Measurements from ENCODE around the gene NDUFB4. TPM values are rescaled to one million over a fixed set of nuclear protein-coding genes. Genes with fewer than 3 reads are reported as not detected.

The NDUFB4 gene
- polyA plus RNA-seq, 1 donor from 2014 or later: 238 TPM

DNA sequence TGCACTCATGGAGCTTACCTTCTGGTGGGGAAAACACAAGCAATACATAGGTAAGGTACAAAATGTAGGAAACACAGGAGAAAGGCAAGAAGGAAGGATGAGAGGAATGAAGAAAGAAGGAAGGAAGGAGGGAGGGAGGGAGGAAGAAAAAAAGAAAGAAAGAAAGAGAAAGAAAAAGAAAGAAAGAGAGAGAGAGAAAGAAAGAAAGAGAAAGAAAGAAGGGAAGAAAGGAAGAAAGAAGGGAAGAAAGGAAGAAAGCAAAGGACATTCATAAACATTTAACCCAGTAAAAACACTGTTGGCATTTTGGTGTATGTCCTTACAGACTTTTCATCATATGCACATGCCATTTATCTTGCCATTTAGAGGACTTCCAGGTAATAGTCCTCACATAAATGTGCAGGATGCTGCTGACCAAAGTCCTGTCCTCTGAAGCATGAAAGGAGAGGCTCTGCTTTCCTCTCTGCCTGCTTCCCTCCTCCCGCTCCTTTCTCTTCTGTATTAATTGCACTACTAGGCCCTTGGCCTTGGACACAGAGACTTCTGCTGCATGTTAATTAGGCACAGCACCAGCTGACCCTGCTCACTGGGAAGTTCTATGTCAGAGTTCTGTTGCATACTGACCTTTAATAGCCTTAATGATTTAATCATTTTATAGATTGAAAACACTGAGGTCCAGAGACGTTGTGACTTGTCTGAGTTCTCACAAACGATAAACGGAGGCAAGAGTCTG is 29.7 kb upstream of the NDUFB4 start:
- H3K4me1 Mint-ChIP-seq: peaks cover under 1 to 3% (median 2%) of the 10 kb centered on the region in 3 donors
- no peak overlapping the region for H3K4me3 Mint-ChIP-seq
- H3K36me3 Mint-ChIP-seq: peaks cover 4% of the 10 kb centered on the region
- H3K9me3 Mint-ChIP-seq: no peaks in the 10 kb centered on the region
- H3K27ac Mint-ChIP-seq: no peak overlapping the region
- H3K27me3 Mint-ChIP-seq: peaks cover 7% of the 10 kb centered on the region

DNA sequence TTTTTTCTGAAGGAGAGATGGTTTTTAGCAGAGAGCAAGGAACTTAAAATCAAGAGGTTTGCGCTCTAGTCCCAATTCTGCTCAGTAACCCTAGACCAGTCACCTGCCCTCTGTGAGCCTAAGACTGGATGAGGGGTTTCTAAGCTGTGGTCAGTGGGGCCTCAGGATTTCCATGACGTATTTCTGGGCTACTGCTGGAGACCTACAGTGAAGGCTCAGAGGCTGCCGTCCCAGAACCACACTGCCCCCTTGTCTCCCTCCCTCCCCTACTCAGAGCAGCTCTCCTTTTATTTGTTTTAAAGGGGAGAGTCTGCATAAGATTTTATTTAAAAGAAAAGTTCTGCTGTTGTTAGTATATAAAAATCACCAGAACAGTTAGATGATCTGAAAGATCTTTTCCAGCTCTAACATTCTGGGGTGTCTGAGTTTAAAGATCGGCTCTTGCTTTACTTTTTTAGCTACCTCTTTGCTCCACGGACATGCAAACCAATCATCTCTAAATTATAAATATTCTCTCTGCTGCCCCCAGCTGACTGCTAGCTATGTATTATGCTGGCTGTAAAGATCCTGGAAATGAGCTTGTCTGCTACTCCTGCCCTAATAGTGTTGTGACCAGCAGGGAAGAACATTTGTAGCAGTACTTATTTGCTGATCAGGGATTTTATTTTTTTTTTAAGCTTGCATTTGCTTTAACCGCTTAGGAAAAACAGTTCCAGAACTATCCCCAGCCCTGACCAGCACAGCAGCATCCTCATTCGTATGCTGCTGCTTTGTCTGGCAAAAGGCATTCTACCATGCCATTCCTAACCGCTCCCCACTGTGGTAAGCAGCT is 28.6 kb upstream of the NDUFB4 start:
- Mint-ChIP-seq H3K27me3 (peaks cover 10% of the 10 kb centered on the region), H3K4me1 (peaks cover 0 to 3% (median 2%) of the 10 kb centered on the region in 3 donors), H3K36me3 (peaks cover 4% of the 10 kb centered on the region), H3K27ac (no peak overlapping the region), H3K9me3 (no peaks in the 10 kb centered on the region), H3K4me3 (peak overlapping the region in 3 of 4 donors; percentile 42 to 84 (median 79))

- Mint-ChIP-seq H3K9me3 (no peaks in the 10 kb centered on the region), H3K27me3 (peaks cover 10% of the 10 kb centered on the region), H3K4me1 (peaks cover 0 to 3% (median 2%) of the 10 kb centered on the region in 3 donors), H3K36me3 (peaks cover 4% of the 10 kb centered on the region), H3K4me3 (no peak overlapping the region), H3K27ac (no peak overlapping the region)
Measured at GRCh38 chr3:120568202-120568531, 28.0 kb upstream of the NDUFB4 start.

DNA sequence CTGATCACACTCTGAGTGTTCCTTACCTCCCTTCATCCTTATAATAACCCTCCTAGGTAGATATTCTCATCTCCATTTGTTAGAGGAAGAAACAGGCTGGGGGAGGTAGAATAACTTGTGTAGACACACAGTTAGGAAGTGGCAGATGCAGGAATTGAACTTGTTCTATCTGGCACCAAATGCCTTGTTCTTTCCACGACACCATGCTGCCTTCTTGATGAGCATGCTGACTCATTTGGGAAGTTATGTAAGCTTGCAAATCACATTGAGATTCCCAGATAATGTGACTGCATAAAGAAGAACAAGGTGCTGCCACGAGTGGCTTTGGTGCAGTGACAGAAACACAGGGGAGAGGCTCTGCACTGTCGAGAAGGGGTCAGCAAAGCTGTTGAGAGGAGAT is 27.5 kb upstream of the NDUFB4 start:
- no peaks in the 10 kb centered on the region for H3K9me3 Mint-ChIP-seq
- peaks cover 12% of the 10 kb centered on the region for H3K27me3 Mint-ChIP-seq
- peaks cover 0 to 3% (median 2%) of the 10 kb centered on the region in 3 donors for H3K4me1 Mint-ChIP-seq
- peaks cover 4% of the 10 kb centered on the region for H3K36me3 Mint-ChIP-seq
- H3K4me3 Mint-ChIP-seq: no peak overlapping the region
- no peak overlapping the region for H3K27ac Mint-ChIP-seq

- Mint-ChIP-seq H3K36me3 (peaks cover 4% of the 10 kb centered on the region), H3K9me3 (peaks cover 0 to 2% (median 0%) of the 10 kb centered on the region in 3 donors), H3K4me3 (no peak overlapping the region), H3K27ac (no peak overlapping the region), H3K4me1 (peaks cover 0 to 3% (median 2%) of the 10 kb centered on the region in 3 donors), H3K27me3 (peaks cover 12% of the 10 kb centered on the region)
Measured at GRCh38 chr3:120569222-120570057, 26.7 kb upstream of the NDUFB4 start.

GRCh38 chr3:120572027-120572426 is 24.1 kb upstream of the NDUFB4 start:
- Mint-ChIP-seq H3K36me3 (peaks cover 4% of the 10 kb centered on the region), H3K4me3 (no peak overlapping the region), H3K4me1 (peaks cover 0 to 3% (median 2%) of the 10 kb centered on the region in 3 donors), H3K27me3 (peaks cover 10% of the 10 kb centered on the region), H3K9me3 (peaks cover 0 to 2% (median 0%) of the 10 kb centered on the region in 3 donors), H3K27ac (no peak overlapping the region)

DNA sequence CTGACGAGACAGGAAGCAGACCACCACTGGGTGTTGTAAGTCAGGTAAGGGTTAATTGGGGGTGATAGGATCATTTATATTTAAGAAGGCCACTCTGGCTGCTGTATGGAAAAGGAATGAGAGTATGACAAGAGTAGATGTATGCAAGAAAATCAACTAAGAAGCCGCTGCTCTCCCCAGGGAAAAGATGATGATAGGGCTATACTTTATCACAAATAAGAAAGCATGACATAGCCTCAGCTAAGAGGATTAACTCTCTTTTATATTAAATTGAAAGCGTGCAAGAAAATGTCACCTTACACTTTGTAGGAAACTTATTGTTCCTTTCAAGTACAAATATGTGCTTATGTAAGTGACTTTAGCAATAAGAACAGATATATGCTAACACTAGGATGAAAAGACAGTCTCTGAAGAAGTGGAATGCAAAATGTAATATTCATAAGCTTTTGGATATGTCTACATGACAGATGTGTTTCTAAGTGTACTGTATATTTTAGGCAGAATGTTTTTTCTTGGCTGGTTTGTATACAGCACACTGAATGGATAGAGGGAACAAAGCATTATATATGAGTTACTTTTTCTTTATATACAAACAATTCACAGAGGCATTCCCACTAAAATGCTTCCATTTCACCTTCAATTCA is 8.7 kb upstream of the NDUFB4 start:
- H3K4me3 Mint-ChIP-seq: no peak overlapping the region
- no peaks in the 10 kb centered on the region for H3K36me3 Mint-ChIP-seq
- peaks cover 0 to 6% (median 6%) of the 10 kb centered on the region in 3 donors for H3K9me3 Mint-ChIP-seq
- no peaks in the 10 kb centered on the region for H3K4me1 Mint-ChIP-seq
- peaks cover 3% of the 10 kb centered on the region for H3K27me3 Mint-ChIP-seq
- H3K27ac Mint-ChIP-seq: no peak overlapping the region

DNA sequence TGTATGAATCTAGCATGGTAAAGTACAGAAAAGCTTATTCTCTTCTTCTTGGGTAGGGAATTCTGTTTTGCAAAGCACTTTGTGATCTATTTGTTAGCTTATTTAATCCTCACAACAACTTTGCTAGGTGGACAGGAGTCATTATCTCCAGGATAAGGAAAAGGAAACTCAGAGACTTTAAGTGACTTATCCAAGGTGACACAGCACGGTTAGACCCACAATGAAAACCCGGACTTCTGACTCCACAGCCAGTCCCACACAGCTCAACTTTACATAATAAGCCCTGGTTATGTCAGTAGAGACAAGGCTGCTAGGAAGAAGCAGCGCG is 384 bp upstream of the NDUFB4 start:
- no peaks in the 10 kb centered on the region for H3K9me3 Mint-ChIP-seq
- H3K27ac Mint-ChIP-seq: peak overlapping the region; percentile 78 to 100 (median 99)
- no peaks in the 10 kb centered on the region for H3K27me3 Mint-ChIP-seq
- peak overlapping the region in 3 of 4 donors; percentile 96 to 97 (median 96) for H3K4me3 Mint-ChIP-seq
- H3K36me3 Mint-ChIP-seq: peaks cover 5% of the 10 kb centered on the region
- H3K4me1 Mint-ChIP-seq: peaks cover 2 to 19% (median 9%) of the 10 kb centered on the region in 3 donors

- Mint-ChIP-seq H3K36me3 (peaks cover 5% of the 10 kb centered on the region), H3K4me3 (peak overlapping the region in 3 of 4 donors; percentile 96 to 97 (median 96)), H3K9me3 (no peaks in the 10 kb centered on the region), H3K27me3 (no peaks in the 10 kb centered on the region), H3K4me1 (peaks cover 2 to 19% (median 9%) of the 10 kb centered on the region in 3 donors), H3K27ac (peak overlapping the region; percentile 78 to 100 (median 99))
Measured at GRCh38 chr3:120596853-120597223, 702 bp downstream of the NDUFB4 start.

GRCh38 chr3:120597445-120598049 is 1.4 kb downstream of the NDUFB4 start:
- peak overlapping the region in 2 of 3 donors; percentile 78 to 80 for H3K27ac Mint-ChIP-seq
- H3K4me1 Mint-ChIP-seq: peaks cover 2 to 19% (median 9%) of the 10 kb centered on the region in 3 donors
- H3K4me3 Mint-ChIP-seq: peak overlapping the region in 2 of 4 donors; percentile 72 to 90
- no peaks in the 10 kb centered on the region for H3K9me3 Mint-ChIP-seq
- peaks cover 5% of the 10 kb centered on the region for H3K36me3 Mint-ChIP-seq
- H3K27me3 Mint-ChIP-seq: no peaks in the 10 kb centered on the region

- no peaks in the 10 kb centered on the region for H3K27me3 Mint-ChIP-seq
- no peak overlapping the region for H3K27ac Mint-ChIP-seq
- H3K36me3 Mint-ChIP-seq: peaks cover 5% of the 10 kb centered on the region
- peaks cover 2 to 19% (median 9%) of the 10 kb centered on the region in 3 donors for H3K4me1 Mint-ChIP-seq
- no peak overlapping the region for H3K4me3 Mint-ChIP-seq
- H3K9me3 Mint-ChIP-seq: no peaks in the 10 kb centered on the region
Measured at GRCh38 chr3:120599211-120599610, 3.1 kb downstream of the NDUFB4 start.

- Mint-ChIP-seq H3K9me3 (no peaks in the 10 kb centered on the region), H3K36me3 (peaks cover 3% of the 10 kb centered on the region), H3K27ac (no peak overlapping the region), H3K27me3 (no peaks in the 10 kb centered on the region), H3K4me1 (peaks cover 0 to 12% (median 9%) of the 10 kb centered on the region in 3 donors), H3K4me3 (peak overlapping the region in 1 of 4 donors; percentile 20)
Measured at GRCh38 chr3:120601554-120601953, 5.4 kb downstream of the NDUFB4 start.

DNA sequence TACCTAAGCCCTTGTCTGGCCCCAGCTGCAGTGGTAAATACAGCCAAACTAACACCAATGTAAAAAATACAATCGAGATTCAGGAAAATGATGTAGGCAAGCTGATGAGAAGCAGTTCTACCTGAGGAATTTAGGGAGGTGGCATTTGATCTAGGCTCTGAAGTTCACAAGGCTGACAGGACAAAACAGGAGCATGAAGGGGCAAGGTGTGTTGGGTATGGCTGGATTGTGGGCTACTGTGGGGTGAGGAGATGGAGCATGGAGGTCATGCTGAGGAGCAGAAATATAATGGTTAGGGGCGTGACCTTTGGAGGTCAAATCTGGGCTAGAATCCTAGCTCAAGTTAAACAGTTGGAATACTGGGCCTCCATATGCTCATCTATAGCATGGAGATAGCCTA is 6.5 kb downstream of the NDUFB4 start:
- Mint-ChIP-seq H3K27ac (no peak overlapping the region), H3K4me1 (peaks cover 0 to 4% (median 2%) of the 10 kb centered on the region in 3 donors), H3K36me3 (no peaks in the 10 kb centered on the region), H3K9me3 (no peaks in the 10 kb centered on the region), H3K27me3 (no peaks in the 10 kb centered on the region), H3K4me3 (no peak overlapping the region)

- Mint-ChIP-seq H3K27ac (no peak overlapping the region), H3K36me3 (no peaks in the 10 kb centered on the region)
Measured at GRCh38 chr3:120604382-120604781, 8.2 kb downstream of the NDUFB4 start.

More at GRCh38 chr3:120604382-120604781, 8.2 kb downstream of the NDUFB4 start:
- H3K27me3 Mint-ChIP-seq: no peaks in the 10 kb centered on the region
- H3K9me3 Mint-ChIP-seq: no peaks in the 10 kb centered on the region
- H3K4me3 Mint-ChIP-seq: no peak overlapping the region
- H3K4me1 Mint-ChIP-seq: peaks cover 0 to 3% (median 0%) of the 10 kb centered on the region in 3 donors

Data from IgD-negative memory B cell (primary cell).